HG02763 (cell line): ENCODE measurements around the gene GPR176.
"Not testable (repeated sequence)": the region's sequence is repeated elsewhere in the genome, so short reads cannot be mapped to it uniquely, and the experiment has no call there.

Source experiments
- ATAC-seq: cut with Tn5 transposase; IDR thresholded peaks from one replicate; pipeline ENCODE4 v1.9.1; 2021; ENCODE audit warnings: mild to moderate bottlenecking, moderate library complexity; ENCODE audit not compliant: unreplicated experiment

GPR176 gene

GRCh38 chr15:39936187-39936586 lies 16.1 kb upstream of the GPR176 start:
- no peak for ATAC-seq

DNA sequence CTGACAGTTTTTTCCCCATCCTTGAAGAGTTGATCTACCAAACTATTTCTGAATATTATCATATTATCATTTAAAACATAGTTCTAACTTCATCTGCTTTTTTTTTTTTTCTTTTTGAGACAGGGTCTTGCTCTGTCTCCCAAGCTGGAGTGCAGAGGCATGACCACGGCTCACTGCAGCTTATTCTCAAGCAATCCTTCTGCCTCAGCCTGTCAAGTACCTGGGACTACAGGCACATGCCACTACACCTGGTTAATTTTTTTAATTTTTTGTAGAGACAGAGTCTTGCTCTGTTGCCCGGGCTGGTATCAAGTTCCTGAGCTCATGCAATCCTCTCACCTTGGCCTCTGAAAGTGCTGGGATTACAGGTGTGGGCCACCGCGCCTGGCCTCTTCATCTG lies 15.2 kb upstream of the GPR176 start:
- no peak for ATAC-seq

GRCh38 chr15:39934397-39935071 lies 14.5 kb upstream of the GPR176 start:
- ATAC-seq = peak; percentile 6

- no peak for ATAC-seq
Measured at GRCh38 chr15:39931615-39932014, 11.5 kb upstream of the GPR176 start.

GRCh38 chr15:39926526-39926925 lies 6.5 kb upstream of the GPR176 start:
- no peak for ATAC-seq

DNA sequence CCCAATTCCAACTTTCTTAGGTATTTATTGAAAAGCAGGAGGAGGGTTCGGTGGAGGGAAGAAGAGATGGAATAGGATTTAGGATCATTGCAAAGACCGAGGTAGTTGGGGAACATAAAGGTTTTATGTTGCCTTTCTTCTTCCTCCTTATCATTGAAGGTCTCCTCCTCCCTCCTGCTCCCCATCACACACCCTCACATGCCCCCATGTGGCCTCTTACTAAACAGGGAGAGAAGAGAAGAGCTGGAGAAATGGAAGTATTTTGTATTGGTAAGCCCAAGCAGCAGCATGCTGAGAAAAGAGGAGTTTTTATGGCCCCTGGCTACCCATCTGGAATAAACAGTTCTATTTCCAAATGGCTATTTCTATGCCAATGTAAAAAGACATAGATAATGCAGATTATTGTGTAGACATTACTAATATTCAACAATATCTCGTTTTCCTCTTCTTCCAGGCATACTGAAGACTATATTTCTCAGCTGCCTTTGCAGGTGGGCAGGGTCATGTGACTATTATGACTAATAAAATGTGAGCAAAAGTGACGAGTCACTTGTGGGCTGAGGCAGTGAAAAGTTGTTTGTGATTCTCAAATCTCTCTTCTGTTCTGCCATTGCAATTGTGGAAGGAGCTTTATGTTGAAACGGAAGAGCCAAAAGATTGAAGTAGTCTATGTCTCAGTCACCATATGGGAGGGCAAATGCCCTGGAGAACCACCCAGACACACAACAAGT lies 5.2 kb upstream of the GPR176 start:
- ATAC-seq = no peak

GRCh38 chr15:39924437-39924836 lies 4.4 kb upstream of the GPR176 start:
- ATAC-seq = no peak

- no peak for ATAC-seq
Measured at GRCh38 chr15:39922462-39923092, 2.5 kb upstream of the GPR176 start.

- ATAC-seq = no peak
Measured at GRCh38 chr15:39921274-39921638, 1.2 kb upstream of the GPR176 start.

DNA sequence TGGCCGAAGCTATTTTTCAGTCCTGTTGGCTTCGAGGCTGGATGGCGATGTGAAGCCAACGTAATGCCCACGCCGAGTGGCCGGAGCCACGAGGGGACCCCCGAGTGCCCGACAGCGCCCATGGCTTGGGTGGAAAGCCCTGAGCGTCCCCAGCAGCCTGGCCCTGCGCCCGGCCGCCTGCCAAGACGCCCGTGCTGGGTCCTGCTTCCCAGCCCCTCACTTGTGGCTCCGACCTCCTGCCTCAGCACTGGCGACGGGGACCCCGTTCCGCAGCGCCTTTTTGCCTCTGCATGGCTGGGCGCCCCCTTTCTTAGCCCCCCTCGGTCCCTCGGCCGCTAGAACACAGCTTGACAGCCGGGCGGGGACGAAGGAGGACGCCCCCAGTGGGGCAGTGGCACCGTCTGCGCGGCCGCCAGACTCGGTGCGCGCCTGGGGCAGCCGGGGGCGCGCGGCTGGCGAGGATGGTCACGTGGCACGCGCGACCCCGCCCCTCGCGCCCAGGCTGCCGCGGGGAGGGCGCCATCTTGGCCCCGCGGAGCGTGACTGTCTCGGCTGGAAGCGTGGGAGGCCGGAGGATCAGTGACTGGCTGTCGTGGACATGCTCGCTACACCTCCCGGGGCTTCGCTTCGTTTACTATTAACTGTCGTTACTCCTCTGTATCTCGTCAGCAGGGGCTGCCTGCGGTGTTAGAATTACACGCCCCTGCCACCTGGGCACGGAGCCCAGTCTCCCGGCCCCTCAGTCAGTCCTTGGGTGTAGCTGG lies 626 bp upstream of the GPR176 start:
- ATAC-seq = peak; percentile 85

- no peak for ATAC-seq
Measured at GRCh38 chr15:39919411-39919747, 687 bp downstream of the GPR176 start.

DNA sequence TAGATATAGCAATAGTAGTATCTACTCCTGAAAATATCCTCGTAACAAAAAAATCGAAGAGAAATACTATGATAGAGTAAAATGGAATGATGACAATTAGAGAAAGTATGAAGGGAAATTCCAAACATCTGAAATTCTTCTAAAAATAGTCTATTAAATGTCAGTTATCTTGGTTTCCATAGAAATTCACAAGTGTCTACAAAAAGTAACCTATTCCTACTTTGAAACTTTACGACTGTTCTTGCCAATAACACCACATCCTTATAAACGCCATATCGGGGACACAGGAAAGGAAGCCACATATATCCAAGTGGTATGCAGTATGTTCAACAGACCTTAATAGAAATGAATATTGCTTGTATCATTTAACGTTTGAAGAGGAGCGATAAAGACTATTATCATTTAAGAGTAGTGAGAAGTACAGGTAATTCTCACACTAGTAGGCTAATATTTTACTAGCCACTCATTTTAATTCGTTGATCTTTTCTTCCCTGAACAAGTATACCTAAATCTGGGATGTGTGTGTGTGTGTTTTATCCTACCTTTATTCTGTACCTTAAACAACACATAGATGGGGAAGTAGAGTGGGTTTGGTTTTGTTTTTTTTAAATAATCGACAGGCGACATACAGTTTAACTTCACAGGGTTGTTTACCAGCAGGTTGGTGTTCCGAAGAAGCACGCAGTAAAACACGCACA lies 1.2 kb downstream of the GPR176 start:
- ATAC-seq = no peak

GRCh38 chr15:39914977-39915376 lies 5.1 kb downstream of the GPR176 start:
- no peak for ATAC-seq

GRCh38 chr15:39909007-39909406 lies 11.1 kb downstream of the GPR176 start:
- ATAC-seq = no peak

GRCh38 chr15:39908186-39908585 lies 11.9 kb downstream of the GPR176 start:
- ATAC-seq = no peak

- ATAC-seq = no peak
Measured at GRCh38 chr15:39907216-39907615, 12.8 kb downstream of the GPR176 start.

- no peak for ATAC-seq
Measured at GRCh38 chr15:39904115-39904514, 16.0 kb downstream of the GPR176 start.

- ATAC-seq = no peak
Measured at GRCh38 chr15:39898317-39898716, 21.7 kb downstream of the GPR176 start.

DNA sequence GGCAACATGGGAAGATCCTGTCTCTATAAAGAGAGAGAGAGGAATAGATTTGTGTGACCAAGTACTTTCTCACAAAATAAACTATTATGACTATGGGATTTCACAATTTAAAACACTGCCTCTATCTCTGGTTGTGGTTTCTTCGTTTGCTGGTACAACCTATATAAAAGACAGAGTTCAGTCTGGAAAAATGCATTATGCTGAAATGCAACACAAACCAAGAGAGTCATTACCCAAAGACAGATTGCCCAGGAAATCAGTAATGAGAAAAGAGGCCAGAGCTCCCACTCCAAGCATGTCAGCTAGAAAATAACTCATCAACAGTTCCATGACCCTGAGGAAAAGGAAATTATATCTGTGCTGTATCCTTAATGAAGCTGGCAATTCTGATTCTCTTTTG lies 23.2 kb downstream of the GPR176 start:
- ATAC-seq = no peak

DNA sequence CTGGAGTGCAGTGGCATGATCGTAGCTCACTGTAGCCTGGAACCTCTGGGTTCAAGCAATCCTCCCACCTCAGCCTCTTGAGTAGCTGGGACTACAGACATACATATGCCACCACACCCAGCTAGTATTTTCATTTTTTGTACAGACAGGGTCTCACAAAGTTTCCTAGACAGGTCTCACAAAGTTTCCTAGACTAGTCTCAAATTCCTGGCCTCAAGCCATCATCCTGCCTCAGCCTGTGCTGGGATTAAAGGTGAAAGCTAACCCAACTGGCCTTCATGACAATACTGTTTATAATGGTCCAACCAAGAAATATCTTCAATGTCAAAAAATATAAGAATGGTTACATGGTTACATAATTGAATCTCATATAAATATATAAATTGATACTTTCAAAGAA lies 24.0 kb downstream of the GPR176 start:
- no peak for ATAC-seq

DNA sequence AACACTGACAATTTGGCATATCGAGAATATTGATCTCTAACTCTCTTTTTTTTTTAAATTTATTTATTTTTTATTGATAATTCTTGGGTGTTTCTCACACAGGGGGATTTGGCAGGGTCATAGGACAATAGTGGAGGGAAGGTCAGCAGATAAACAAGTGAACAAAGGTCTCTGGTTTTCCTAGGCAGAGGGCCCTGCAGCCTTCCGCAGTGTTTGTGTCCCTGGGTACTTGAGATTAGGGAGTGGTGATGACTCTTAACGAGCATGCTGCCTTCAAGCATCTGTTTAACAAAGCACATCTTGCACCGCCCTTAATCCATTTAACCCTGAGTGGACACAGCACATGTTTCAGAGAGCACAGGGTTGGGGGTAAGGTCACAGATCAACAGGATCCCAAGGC lies 27.0 kb downstream of the GPR176 start:
- ATAC-seq = not testable (repeated sequence)
